Hepatic stellate cell (primary cell): Measurements from ENCODE around the gene RAC3.

Experiments
- DNase-seq: peaks from one replicate; pipeline ENCODE4 v3.0.0; 2011; ENCODE audit warnings: low spot score

The RAC3 gene

GRCh38 chr17:81999587-81999975, 31.9 kb upstream of the RAC3 start:
- no peak for DNase-seq

- no peak for DNase-seq
These were observed 31.3 kb upstream of the RAC3 start for GRCh38 chr17:81999976-82000802.

GRCh38 chr17:82000803-82001570, 30.5 kb upstream of the RAC3 start:
- DNase-seq: no peak

GRCh38 chr17:82001571-82002056, 29.9 kb upstream of the RAC3 start:
- no peak for DNase-seq

- peak; percentile 98 for DNase-seq
These were observed 27.8 kb upstream of the RAC3 start for GRCh38 chr17:82003411-82004381.

- no peak for DNase-seq
These were observed 26.7 kb upstream of the RAC3 start for GRCh38 chr17:82004517-82005455.

- DNase-seq: no peak
These were observed 25.7 kb upstream of the RAC3 start for GRCh38 chr17:82005701-82006348.

- DNase-seq: no peak
These were observed 24.8 kb upstream of the RAC3 start for GRCh38 chr17:82006468-82007227.

- no peak for DNase-seq
These were observed 24.3 kb upstream of the RAC3 start for GRCh38 chr17:82007228-82007494.

GRCh38 chr17:82007495-82008257, 23.8 kb upstream of the RAC3 start:
- DNase-seq: no peak

GRCh38 chr17:82008258-82008940, 23.1 kb upstream of the RAC3 start:
- no peak for DNase-seq

GRCh38 chr17:82008941-82009405, 22.5 kb upstream of the RAC3 start:
- DNase-seq: no peak

GRCh38 chr17:82009413-82009812, 22.1 kb upstream of the RAC3 start:
- DNase-seq: no peak

- no peak for DNase-seq
These were observed 20.6 kb upstream of the RAC3 start for GRCh38 chr17:82010575-82011525.

- DNase-seq: no peak
These were observed 19.8 kb upstream of the RAC3 start for GRCh38 chr17:82011617-82012187.

- no peak for DNase-seq
These were observed 19.2 kb upstream of the RAC3 start for GRCh38 chr17:82012261-82012639.
